Measurements from ENCODE around the gene SPATA16.

Gene SPATA16

GRCh38 chr3:172903642-172904320 lies 237.3 kb downstream of the SPATA16 start:
- Histone ChIP-seq H3K4me3 (ENCODE audit: low read length) (no peak overlapping the region), H3K27ac (ENCODE audit: low read depth, low read length) (no peak overlapping the region), H3K79me2 (ENCODE audit: control insufficient read depth, low read length) (no peaks in the 10 kb centered on the region), H3K36me3 (ENCODE audit: control insufficient read depth, low read length) (no peaks in the 10 kb centered on the region), H3K9me2 (replicated peaks; ENCODE audit: control insufficient read depth, low read length) (no peaks in the 10 kb centered on the region; the same call in 1 of the 2 replicates), H3K27me3 (ENCODE audit: control insufficient read depth, low read length) (no peaks in the 10 kb centered on the region), H4K20me1 (ENCODE audit: control insufficient read depth, insufficient read depth, low read depth, low read length) (no peaks in the 10 kb centered on the region), H3K4me1 (ENCODE audit: control insufficient read depth, low read length) (no peaks in the 10 kb centered on the region), H3F3A (ENCODE audit: control insufficient read depth, insufficient read depth) (no peaks in the 10 kb centered on the region), H3K9me3 (ENCODE audit: control insufficient read depth, insufficient read depth, low read length) (no peaks in the 10 kb centered on the region), H3K4me2 (ENCODE audit: low read length) (no peak overlapping the region)
- TF ChIP-seq CTCF (IDR thresholded peaks at IDR 0.05; ENCODE audit: low read depth, low read length, poor library complexity, severe bottlenecking) (no peak), EZH2phosphoT487 (IDR thresholded peaks at IDR 0.05; ENCODE audit: borderline replicate concordance, low read length) (no peak)

GRCh38 chr3:172892158-172892557 lies 248.9 kb downstream of the SPATA16 start:
- no peak overlapping the region for H3K4me3 ChIP-seq (ENCODE audit: low read length)
- H3K27me3 ChIP-seq (ENCODE audit: control insufficient read depth, low read length), result no peaks in the 10 kb centered on the region
- H3K4me1 ChIP-seq (ENCODE audit: control insufficient read depth, low read length), result no peaks in the 10 kb centered on the region
- no peaks in the 10 kb centered on the region for H3K9me3 ChIP-seq (ENCODE audit: control insufficient read depth, insufficient read depth, low read length)
- H3K79me2 ChIP-seq (ENCODE audit: control insufficient read depth, low read length), result no peaks in the 10 kb centered on the region
- H3K9me2 ChIP-seq (replicated peaks; ENCODE audit: control insufficient read depth, low read length), result no peaks in the 10 kb centered on the region; the same call in 1 of the 2 replicates
- no peaks in the 10 kb centered on the region for H3K36me3 ChIP-seq (ENCODE audit: control insufficient read depth, low read length)
- TF ChIP-seq EZH2phosphoT487 (IDR thresholded peaks at IDR 0.05; ENCODE audit: borderline replicate concordance, low read length), result no peak
- TF ChIP-seq CTCF (IDR thresholded peaks at IDR 0.05; ENCODE audit: low read depth, low read length, poor library complexity, severe bottlenecking), result no peak
- H4K20me1 ChIP-seq (ENCODE audit: control insufficient read depth, insufficient read depth, low read depth, low read length), result no peaks in the 10 kb centered on the region
- H3K4me2 ChIP-seq (ENCODE audit: low read length), result no peak overlapping the region
- H3F3A ChIP-seq (ENCODE audit: control insufficient read depth, insufficient read depth), result no peaks in the 10 kb centered on the region
- no peak overlapping the region for H3K27ac ChIP-seq (ENCODE audit: low read depth, low read length)

GRCh38 chr3:172885704-172886103 lies 255.3 kb downstream of the SPATA16 start:
- no peaks in the 10 kb centered on the region for H3F3A ChIP-seq (ENCODE audit: control insufficient read depth, insufficient read depth)
- no peaks in the 10 kb centered on the region for H3K4me1 ChIP-seq (ENCODE audit: control insufficient read depth, low read length)
- TF ChIP-seq CTCF (IDR thresholded peaks at IDR 0.05; ENCODE audit: low read depth, low read length, poor library complexity, severe bottlenecking) (no peak), EZH2phosphoT487 (IDR thresholded peaks at IDR 0.05; ENCODE audit: borderline replicate concordance, low read length) (no peak)
- no peak overlapping the region for H3K27ac ChIP-seq (ENCODE audit: low read depth, low read length)
- H4K20me1 ChIP-seq (ENCODE audit: control insufficient read depth, insufficient read depth, low read depth, low read length), result no peaks in the 10 kb centered on the region
- H3K4me3 ChIP-seq (ENCODE audit: low read length), result no peak overlapping the region
- no peak overlapping the region for H3K4me2 ChIP-seq (ENCODE audit: low read length)
- no peaks in the 10 kb centered on the region for H3K9me2 ChIP-seq (replicated peaks; ENCODE audit: control insufficient read depth, low read length)
- no peaks in the 10 kb centered on the region for H3K9me3 ChIP-seq (ENCODE audit: control insufficient read depth, insufficient read depth, low read length)
- no peaks in the 10 kb centered on the region for H3K27me3 ChIP-seq (ENCODE audit: control insufficient read depth, low read length)
- no peaks in the 10 kb centered on the region for H3K79me2 ChIP-seq (ENCODE audit: control insufficient read depth, low read length)
- H3K36me3 ChIP-seq (ENCODE audit: control insufficient read depth, low read length), result no peaks in the 10 kb centered on the region

All from DOHH2 (cell line).